Loucy (cell line): Measurements from ENCODE around the gene NKX2-4.
"Not testable (repeated sequence)": the region's sequence is repeated elsewhere in the genome, so short reads cannot be mapped to it uniquely, and the experiment has no call there.

ENCODE experiments used
- H2AFZ ChIP-seq: fragments of 200-600 bp; sonication (generic); 2 replicates; pipeline ENCODE4 v1.6.0; 2016; ENCODE audit warnings: antibody characterized with exemption, mild to moderate bottlenecking, low read length, moderate library complexity
- H3F3A ChIP-seq: fragments of 200-600 bp; 2 replicates; pipeline ENCODE4 v1.6.0; 2016; ENCODE audit warnings: antibody characterized with exemption, low read depth, mild to moderate bottlenecking
- H3K27me3 ChIP-seq: fragments of 200-600 bp; sonication (generic); 2 replicates; pipeline ENCODE4 v1.6.1; 2014; ENCODE audit warnings: low read length, mild to moderate bottlenecking; ENCODE audit not compliant: insufficient read depth, poor library complexity, severe bottlenecking
- H3K36me3 ChIP-seq: fragments of 200-600 bp; sonication (generic); 2 replicates; pipeline ENCODE4 v1.6.1; 2016; ENCODE audit warnings: low read length; ENCODE audit not compliant: insufficient read depth
- H3K4me1 ChIP-seq: fragments of 200-600 bp; sonication (generic); 2 replicates; pipeline ENCODE4 v1.5.1; 2014; ENCODE audit warnings: low read length, mild to moderate bottlenecking; ENCODE audit not compliant: insufficient read depth, poor library complexity, severe bottlenecking
- H3K4me2 ChIP-seq: fragments of 200-600 bp; sonication (generic); 2 replicates; pipeline ENCODE4 v1.6.0; 2014; ENCODE audit warnings: antibody characterized with exemption, low read length, low read depth, mild to moderate bottlenecking; ENCODE audit not compliant: poor library complexity, severe bottlenecking
- H3K4me3 ChIP-seq: fragments of 200-600 bp; sonication (generic); 2 replicates; pipeline ENCODE4 v1.5.1; 2014; ENCODE audit warnings: low read length, mild to moderate bottlenecking, mixed read lengths; ENCODE audit not compliant: poor library complexity, severe bottlenecking
- H3K79me2 ChIP-seq: fragments of 200-600 bp; sonication (generic); 2 replicates; pipeline ENCODE4 v1.6.1; 2014; ENCODE audit warnings: low read length; ENCODE audit not compliant: insufficient read depth
- H3K9ac ChIP-seq: fragments of 200-600 bp; sonication (generic); 2 replicates; pipeline ENCODE4 v1.6.0; 2014; ENCODE audit warnings: mild to moderate bottlenecking, low read depth, low read length, moderate library complexity; ENCODE audit not compliant: poor library complexity, severe bottlenecking
- H3K9me2 ChIP-seq: fragments of 200-600 bp; sonication (generic); replicated peaks from 2 replicates; pipeline ENCODE4 v1.6.1; 2016; ENCODE audit warnings: low read depth, low read length, mixed read lengths
- H3K9me3 ChIP-seq: fragments of 200-600 bp; sonication (generic); 2 replicates; pipeline ENCODE4 v1.6.1; 2014; ENCODE audit warnings: mild to moderate bottlenecking, antibody characterized with exemption, low read length, low read depth; ENCODE audit not compliant: insufficient read depth
- H4K20me1 ChIP-seq: fragments of 200-600 bp; sonication (generic); 2 replicates; pipeline ENCODE4 v1.6.0; 2014; ENCODE audit warnings: antibody characterized with exemption, low read length, mild to moderate bottlenecking; ENCODE audit not compliant: insufficient read depth, poor library complexity, severe bottlenecking
- EZH2phosphoT487 ChIP-seq: fragments of 200-600 bp; IDR thresholded peaks from 2 replicates; pipeline ENCODE4 v1.6.1; 2018; ENCODE audit warnings: antibody characterized with exemption, mild to moderate bottlenecking, moderate library complexity, borderline replicate concordance
- TF ChIP-seq, protein P1 (sequence below): fragments of 200-600 bp; sonication (generic); conservative IDR thresholded peaks from 2 replicates; pipeline ENCODE4 v1.5.1; 2014; ENCODE audit warnings: mild to moderate bottlenecking, antibody characterized with exemption, low read length

Gene NKX2-4

DNA sequence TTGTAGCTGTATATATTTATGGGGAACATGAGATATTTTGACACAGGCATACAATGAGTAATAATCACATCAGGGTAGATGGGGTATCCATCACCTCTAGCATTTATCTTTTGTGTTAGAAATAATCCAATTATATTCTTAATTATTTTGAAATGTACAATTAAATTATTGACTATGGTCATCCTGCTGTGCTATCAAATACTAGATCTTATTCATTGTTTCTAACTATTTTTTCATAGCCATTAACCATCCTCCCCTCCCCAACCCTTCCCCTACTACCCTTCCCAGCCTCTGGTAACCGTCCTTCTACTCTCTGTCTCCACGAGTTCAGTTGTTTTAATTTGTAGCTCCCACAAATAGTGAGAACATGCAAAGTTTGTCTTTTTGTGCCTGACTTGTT, 28.5 kb downstream of the NKX2-4 start:
- Histone ChIP-seq H3K27me3 (no peaks in the 10 kb centered on the region), H4K20me1 (peaks cover 2% of the 10 kb centered on the region), H2AFZ (no peak overlapping the region), H3K9me3 (no peaks in the 10 kb centered on the region), H3K4me3 (no peak overlapping the region), H3K4me2 (no peak overlapping the region), H3K9me2 (no peaks in the 10 kb centered on the region), H3K4me1 (no peaks in the 10 kb centered on the region), H3F3A (no peaks in the 10 kb centered on the region), H3K79me2 (peaks cover 7% of the 10 kb centered on the region; the same call in 1 of the 2 replicates), H3K9ac (no peak overlapping the region), H3K36me3 (peaks cover 80% of the 10 kb centered on the region)
- TF ChIP-seq, protein P1, sequence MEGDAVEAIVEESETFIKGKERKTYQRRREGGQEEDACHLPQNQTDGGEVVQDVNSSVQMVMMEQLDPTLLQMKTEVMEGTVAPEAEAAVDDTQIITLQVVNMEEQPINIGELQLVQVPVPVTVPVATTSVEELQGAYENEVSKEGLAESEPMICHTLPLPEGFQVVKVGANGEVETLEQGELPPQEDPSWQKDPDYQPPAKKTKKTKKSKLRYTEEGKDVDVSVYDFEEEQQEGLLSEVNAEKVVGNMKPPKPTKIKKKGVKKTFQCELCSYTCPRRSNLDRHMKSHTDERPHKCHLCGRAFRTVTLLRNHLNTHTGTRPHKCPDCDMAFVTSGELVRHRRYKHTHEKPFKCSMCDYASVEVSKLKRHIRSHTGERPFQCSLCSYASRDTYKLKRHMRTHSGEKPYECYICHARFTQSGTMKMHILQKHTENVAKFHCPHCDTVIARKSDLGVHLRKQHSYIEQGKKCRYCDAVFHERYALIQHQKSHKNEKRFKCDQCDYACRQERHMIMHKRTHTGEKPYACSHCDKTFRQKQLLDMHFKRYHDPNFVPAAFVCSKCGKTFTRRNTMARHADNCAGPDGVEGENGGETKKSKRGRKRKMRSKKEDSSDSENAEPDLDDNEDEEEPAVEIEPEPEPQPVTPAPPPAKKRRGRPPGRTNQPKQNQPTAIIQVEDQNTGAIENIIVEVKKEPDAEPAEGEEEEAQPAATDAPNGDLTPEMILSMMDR, result no peak
- no peak for TF ChIP-seq EZH2phosphoT487

DNA sequence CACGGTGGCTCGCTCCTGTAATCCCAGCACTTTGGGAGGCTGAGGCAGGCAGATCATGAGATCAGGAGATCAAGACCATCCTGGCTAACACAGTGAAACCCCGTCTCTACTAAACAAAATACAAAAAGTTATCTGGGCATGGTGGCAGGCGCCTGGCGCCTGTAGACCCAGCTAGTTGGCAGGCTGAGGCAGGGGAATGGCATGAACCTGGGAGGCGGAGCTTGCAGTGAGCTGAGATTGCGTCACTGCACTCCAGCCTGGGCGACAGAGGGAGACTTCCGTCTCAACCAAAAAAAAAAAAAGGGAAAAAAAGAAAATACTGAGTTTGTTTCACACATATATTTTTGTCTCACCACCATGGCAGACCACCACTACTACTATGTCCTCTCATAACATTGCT, 31.1 kb downstream of the NKX2-4 start:
- not testable (repeated sequence) for H3K9me3 ChIP-seq, H3K4me2 ChIP-seq, H2AFZ ChIP-seq, H3K9me2 ChIP-seq, H3F3A ChIP-seq, H4K20me1 ChIP-seq, H3K4me3 ChIP-seq, H3K79me2 ChIP-seq, H3K4me1 ChIP-seq, H3K9ac ChIP-seq, H3K27me3 ChIP-seq
- H3K36me3 ChIP-seq, result peaks cover 78% of the 10 kb centered on the region

DNA sequence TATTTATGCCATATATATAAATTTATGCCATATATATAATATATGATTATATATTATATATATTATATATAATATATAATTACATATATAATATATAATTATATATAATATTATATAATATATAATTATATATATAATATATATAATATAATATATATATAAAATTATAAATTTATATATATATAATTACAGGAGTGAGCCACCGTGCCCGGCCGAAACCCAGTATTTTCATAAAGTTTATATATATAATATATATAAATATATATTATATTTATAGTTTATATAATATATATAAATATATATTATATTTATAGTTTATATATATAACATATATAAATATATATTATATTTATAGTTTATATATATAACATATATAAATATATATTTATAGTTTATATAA, 31.6 kb downstream of the NKX2-4 start:
- no peaks in the 10 kb centered on the region for H3F3A ChIP-seq
- no peak overlapping the region for H2AFZ ChIP-seq
- H3K79me2 ChIP-seq, result no peaks in the 10 kb centered on the region
- peaks cover 73% of the 10 kb centered on the region for H3K36me3 ChIP-seq
- H3K27me3 ChIP-seq, result no peaks in the 10 kb centered on the region
- peaks cover 5% of the 10 kb centered on the region for H4K20me1 ChIP-seq
- H3K4me3 ChIP-seq, result no peak overlapping the region
- H3K4me2 ChIP-seq, result no peak overlapping the region
- TF ChIP-seq EZH2phosphoT487, result no peak
- TF ChIP-seq, protein P1, result no peak
- H3K9me3 ChIP-seq, result no peaks in the 10 kb centered on the region
- no peaks in the 10 kb centered on the region for H3K9me2 ChIP-seq
- H3K4me1 ChIP-seq, result peaks cover 9% of the 10 kb centered on the region
- H3K9ac ChIP-seq, result no peak overlapping the region

DNA sequence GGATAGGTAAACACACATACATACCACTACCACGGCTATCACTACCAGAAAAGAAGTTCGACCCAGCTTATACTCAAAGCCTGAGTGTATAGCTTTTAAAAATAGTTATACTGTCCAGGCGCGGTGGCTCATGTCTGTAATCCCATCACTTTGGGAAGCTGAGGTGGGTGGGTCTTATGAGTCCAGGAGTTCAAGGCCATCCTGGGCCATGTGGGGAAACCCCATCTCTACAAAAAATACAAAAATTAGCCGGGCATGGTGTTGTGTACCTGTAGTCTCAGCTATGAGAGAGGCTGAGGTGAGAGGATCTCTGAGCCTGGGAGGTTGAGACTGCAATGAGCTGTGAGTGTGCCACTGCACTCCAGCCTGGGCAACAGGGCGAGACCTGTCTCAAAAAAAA, 32.9 kb downstream of the NKX2-4 start:
- H3K79me2 ChIP-seq, result no peaks in the 10 kb centered on the region
- H3K36me3 ChIP-seq, result peaks cover 74% of the 10 kb centered on the region
- H3K9ac ChIP-seq, result no peak overlapping the region

More for the DNA sequence above, 32.9 kb downstream of the NKX2-4 start:
- no peaks in the 10 kb centered on the region for H3K27me3 ChIP-seq
- H3K4me1 ChIP-seq, result peaks cover 12% of the 10 kb centered on the region
- TF ChIP-seq, protein P1, result no peak
- no peaks in the 10 kb centered on the region for H3F3A ChIP-seq
- H3K4me3 ChIP-seq, result no peak overlapping the region
- H3K9me3 ChIP-seq, result no peaks in the 10 kb centered on the region
- H3K4me2 ChIP-seq, result no peak overlapping the region
- no peak overlapping the region for H2AFZ ChIP-seq
- no peaks in the 10 kb centered on the region for H3K9me2 ChIP-seq
- peaks cover 8% of the 10 kb centered on the region for H4K20me1 ChIP-seq
